ENCODE data around the gene ZNF865. TPM values are rescaled to one million over a fixed set of nuclear protein-coding genes. Genes with fewer than 3 reads are reported as not detected.

ZNF865 gene
- total and polyA plus RNA-seq, 2 donors (not counting 3 experiments of a cell fraction or from before 2014, with no cell fraction given) = 4.0 to 10.1 TPM

GRCh38 chr19:55623130-55623529 is 17.7 kb downstream of the ZNF865 start:
- DNase-seq (ENCODE audit: low read depth, low spot score) (no peak), FAIRE-seq (no peak)
- ChIA-PET POLR2A (interaction anchor here (0.6 kb wide), 1 partner anchor 75 kb away, joined by 3 read pairs; no protein-coding TSS in a partner anchor), CTCF (interaction anchor here (0.7 to 1.0 kb wide), 2 partner anchors 8 to 17 kb away, joined by 3 to 4 read pairs; no protein-coding TSS in a partner anchor)
- Histone ChIP-seq H2AFZ (ENCODE audit: low read depth, low read length) (no peak overlapping the region), H4K20me1 (replicated peaks; ENCODE audit: control insufficient read depth, extremely low read depth, insufficient read depth, low read length) (no peaks in the 10 kb centered on the region), H3K4me2 (ENCODE audit: insufficient read depth, low read length) (no peak overlapping the region), H3K9ac (replicated peaks; ENCODE audit: extremely low read depth, insufficient read depth, low read length) (no peak overlapping the region), H3K4me1 (ENCODE audit: control insufficient read depth, extremely low read depth, insufficient read depth, low read length) (peaks cover 6% of the 10 kb centered on the region), H3K27me3 (ENCODE audit: control insufficient read depth in 2 of 2, insufficient read depth in 2 of 2, low read length in 2 of 2) (no peaks in the 10 kb centered on the region), H3K9me1 (replicated peaks; ENCODE audit: control insufficient read depth, extremely low read depth, insufficient read depth, low read length) (no peaks in the 10 kb centered on the region), H3K4me3 (replicated peaks in 1 of 3; ENCODE audit: insufficient read depth in 1 of 3, low read depth in 1 of 3, low read length in 3 of 3) (no peak overlapping the region), H3K79me2 (ENCODE audit: control insufficient read depth, insufficient read depth, low read length) (no peaks in the 10 kb centered on the region), H3K9me3 (replicated peaks; ENCODE audit: control insufficient read depth, insufficient read depth, low read length) (no peaks in the 10 kb centered on the region), H3K36me3 (ENCODE audit: control insufficient read depth in 2 of 2, extremely low read depth in 1 of 2, insufficient read depth in 2 of 2, low read length in 2 of 2) (peaks cover 0 to 3% of the 10 kb centered on the region in 2 experiments), H3K27ac (ENCODE audit: insufficient read depth, low read depth, low read length) (no peak overlapping the region)
- intact Hi-C loops (cut with micrococcal nuclease) (no loop called here), dilution Hi-C loops (cut with MboI; ENCODE audit: extremely low pct_ligation_motif_present, low sequenced_read_pairs) (no loop called here)
- TF ChIP-seq CTCF (IDR thresholded peaks at IDR 0.05; ENCODE audit: extremely low read depth in 1 of 2, insufficient read depth in 1 of 2, low read depth in 1 of 2, low read length in 2 of 2) (no peak), GATA2 (IDR thresholded peaks at IDR 0.05; ENCODE audit: insufficient read depth, insufficient read length, low read depth, low read length) (no peak), MAX (IDR thresholded peaks at IDR 0.05; ENCODE audit: insufficient read depth, insufficient read length) (no peak), MYC (IDR thresholded peaks at IDR 0.05; ENCODE audit: low read depth, low read length) (no peak), POLR2AphosphoS5 (IDR thresholded peaks at IDR 0.05; ENCODE audit: insufficient read depth, low read depth, low read length) (no peak), EZH2 (IDR thresholded peaks at IDR 0.05; ENCODE audit: borderline replicate concordance, low read depth, low read length, severe bottlenecking) (no peak), FOS (IDR thresholded peaks at IDR 0.05; ENCODE audit: borderline replicate concordance, insufficient read depth, low read length) (no peak), POLR2A (IDR thresholded peaks at IDR 0.05; ENCODE audit: low read depth, low read length) (no peak), JUN (IDR thresholded peaks at IDR 0.05; ENCODE audit: borderline replicate concordance, insufficient read depth, insufficient read length, low read depth) (no peak)
- BruUV-seq (replicated peaks) = no TSS peak
